ENCODE data around the gene GNAQ. TPM values are rescaled to one million over a fixed set of nuclear protein-coding genes. Genes with fewer than 3 reads are reported as not detected.
"Not testable (repeated sequence)": the region's sequence is repeated elsewhere in the genome, so short reads cannot be mapped to it uniquely, and the experiment has no call there.

GNAQ gene
- total RNA-seq, 1 donor from 2014 or later = 17.8 TPM

- no peak for DNase-seq
Measured at GRCh38 chr9:77771171-77771570, 260.4 kb downstream of the GNAQ start.

GRCh38 chr9:77770340-77770739 is 261.3 kb downstream of the GNAQ start:
- no peak for DNase-seq

GRCh38 chr9:77769246-77769645 is 262.4 kb downstream of the GNAQ start:
- DNase-seq = no peak

- DNase-seq = no peak
Measured at GRCh38 chr9:77766587-77766986, 265.0 kb downstream of the GNAQ start.

- no peak for DNase-seq
Measured at GRCh38 chr9:77765781-77766259, 265.8 kb downstream of the GNAQ start.

GRCh38 chr9:77764894-77765780 is 266.5 kb downstream of the GNAQ start:
- no peak for DNase-seq

GRCh38 chr9:77763566-77763965 is 268.0 kb downstream of the GNAQ start:
- no peak for DNase-seq

- not testable (repeated sequence) for DNase-seq
Measured at GRCh38 chr9:77760919-77761318, 270.7 kb downstream of the GNAQ start.

- no peak for DNase-seq
Measured at GRCh38 chr9:77759391-77759790, 272.2 kb downstream of the GNAQ start.

- no peak for DNase-seq
Measured at GRCh38 chr9:77756449-77756848, 275.2 kb downstream of the GNAQ start.

- no peak for DNase-seq
Measured at GRCh38 chr9:77753180-77753579, 278.4 kb downstream of the GNAQ start.

GRCh38 chr9:77752554-77752953 is 279.1 kb downstream of the GNAQ start:
- peak; percentile 20 for DNase-seq

- peak; percentile 66 for DNase-seq
Measured at GRCh38 chr9:77751341-77752091, 280.1 kb downstream of the GNAQ start.

- DNase-seq = no peak
Measured at GRCh38 chr9:77750981-77751340, 280.6 kb downstream of the GNAQ start.

- peak; percentile 55 for DNase-seq
Measured at GRCh38 chr9:77750284-77750683, 281.3 kb downstream of the GNAQ start.

GRCh38 chr9:77748214-77748772 is 283.3 kb downstream of the GNAQ start:
- DNase-seq = no peak

- DNase-seq = no peak
Measured at GRCh38 chr9:77747163-77747562, 284.4 kb downstream of the GNAQ start.

- peak; percentile 18 for DNase-seq
Measured at GRCh38 chr9:77744841-77745430, 286.7 kb downstream of the GNAQ start.

- peak; percentile 24 for DNase-seq
Measured at GRCh38 chr9:77743386-77743785, 288.2 kb downstream of the GNAQ start.

- no peak for DNase-seq
Measured at GRCh38 chr9:77738932-77739331, 292.7 kb downstream of the GNAQ start.

GRCh38 chr9:77735494-77735893 is 296.1 kb downstream of the GNAQ start:
- DNase-seq = no peak

- no peak for DNase-seq
Measured at GRCh38 chr9:77731930-77732329, 299.7 kb downstream of the GNAQ start.
